Cardiac fibroblast (primary cell): Measurements from ENCODE around the gene PLXNA4.

Source experiments
- DNase-seq, 2 donors: peaks; one replicate each; pipeline versions ENCODE4 v3.0.0 to v3.0.0-alpha.2; 2010; ENCODE audit warnings: low read depth in 2 of 2
- H3K4me3 ChIP-seq, 2 donors: replicated peaks in 1 of 2; 1 replicate in 1 of 2; 2 replicates in 1 of 2; pipeline ENCODE4 v1.5.1; 2011; ENCODE audit warnings: low read depth in 2 of 2, low read length in 2 of 2, mild to moderate bottlenecking in 2 of 2, moderate library complexity in 1 of 2
- CTCF ChIP-seq: IDR thresholded peaks from one replicate; pipeline ENCODE4 v1.5.1; 2011; ENCODE audit warnings: low read depth, mild to moderate bottlenecking, low read length, inconsistent platforms

Gene PLXNA4

GRCh38 chr7:132110692-132111091 is 465.6 kb downstream of the PLXNA4 start:
- no peak for TF ChIP-seq CTCF
- no peak overlapping the region for H3K4me3 ChIP-seq
- no peak for DNase-seq

- no peak for TF ChIP-seq CTCF
- no peak overlapping the region for H3K4me3 ChIP-seq
- no peak for DNase-seq
These were observed 466.5 kb downstream of the PLXNA4 start for GRCh38 chr7:132109769-132110168.

GRCh38 chr7:132108563-132108962 is 467.7 kb downstream of the PLXNA4 start:
- no peak for TF ChIP-seq CTCF
- H3K4me3 ChIP-seq = no peak overlapping the region
- DNase-seq = no peak

- no peak for DNase-seq
- TF ChIP-seq CTCF = no peak
- no peak overlapping the region for H3K4me3 ChIP-seq
These were observed 469.8 kb downstream of the PLXNA4 start for GRCh38 chr7:132106491-132106890.

GRCh38 chr7:132105096-132105495 is 471.2 kb downstream of the PLXNA4 start:
- no peak for DNase-seq
- no peak for TF ChIP-seq CTCF
- H3K4me3 ChIP-seq = no peak overlapping the region

- no peak overlapping the region for H3K4me3 ChIP-seq
- no peak for TF ChIP-seq CTCF
- DNase-seq = no peak
These were observed 472.6 kb downstream of the PLXNA4 start for GRCh38 chr7:132103718-132104117.

GRCh38 chr7:132102942-132103341 is 473.3 kb downstream of the PLXNA4 start:
- no peak overlapping the region for H3K4me3 ChIP-seq
- no peak for TF ChIP-seq CTCF
- DNase-seq = no peak
